Memory B cell (primary cell): Measurements from ENCODE around the gene TRIM24.
"Not testable (repeated sequence)": the region's sequence is repeated elsewhere in the genome, so short reads cannot be mapped to it uniquely, and the experiment has no call there.

Source experiments
- ATAC-seq: fragments of 150-1000 bp; cut with Tn5 transposase; 2 replicates; pipeline ENCODE4 v1.10.0; 2021; ENCODE audit warnings: low read depth, mild to moderate bottlenecking, moderate library complexity
- DNase-seq, 2 donors: peaks; one replicate each; pipeline ENCODE4 v3.0.0; 2022; ENCODE audit warnings: low spot score in 2 of 2
- H3K27ac Mint-ChIP-seq: one replicate; pipeline ENCODE4 v1.8.0; 2022; ENCODE audit warnings: mild to moderate bottlenecking, moderate library complexity, mixed read lengths
- H3K27me3 Mint-ChIP-seq: one replicate; pipeline ENCODE4 v1.8.0; 2022; ENCODE audit warnings: mixed read lengths
- H3K36me3 Mint-ChIP-seq: one replicate; pipeline ENCODE4 v1.8.0; 2022; ENCODE audit warnings: mild to moderate bottlenecking, mixed read lengths
- H3K4me1 Mint-ChIP-seq: one replicate; pipeline ENCODE4 v1.8.0; 2022; ENCODE audit warnings: mixed read lengths
- H3K4me3 Mint-ChIP-seq: one replicate; pipeline ENCODE4 v1.8.0; 2022; ENCODE audit warnings: mild to moderate bottlenecking, moderate library complexity, mixed read lengths
- H3K9me3 Mint-ChIP-seq: one replicate; pipeline ENCODE4 v1.8.0; 2022; ENCODE audit warnings: mixed read lengths

Gene TRIM24

GRCh38 chr7:138442822-138443221 is 17.2 kb upstream of the TRIM24 start:
- ATAC-seq, result no peak
- no peak overlapping the region for H3K4me3 Mint-ChIP-seq
- peaks cover 2% of the 10 kb centered on the region for H3K27me3 Mint-ChIP-seq
- no peaks in the 10 kb centered on the region for H3K4me1 Mint-ChIP-seq
- DNase-seq, result no peak
- H3K36me3 Mint-ChIP-seq, result no peaks in the 10 kb centered on the region
- no peaks in the 10 kb centered on the region for H3K9me3 Mint-ChIP-seq
- H3K27ac Mint-ChIP-seq, result no peak overlapping the region

GRCh38 chr7:138449580-138449979 is 10.5 kb upstream of the TRIM24 start:
- Mint-ChIP-seq H3K4me1 (no peaks in the 10 kb centered on the region), H3K4me3 (no peak overlapping the region), H3K27me3 (peaks cover 4% of the 10 kb centered on the region), H3K36me3 (no peaks in the 10 kb centered on the region), H3K9me3 (no peaks in the 10 kb centered on the region), H3K27ac (no peak overlapping the region)
- ATAC-seq, result no peak
- no peak for DNase-seq

GRCh38 chr7:138455609-138456008 is 4.5 kb upstream of the TRIM24 start:
- DNase-seq, result no peak
- H3K27me3 Mint-ChIP-seq, result peaks cover 4% of the 10 kb centered on the region
- H3K4me1 Mint-ChIP-seq, result peaks cover 3% of the 10 kb centered on the region
- no peak overlapping the region for H3K27ac Mint-ChIP-seq
- ATAC-seq, result no peak
- H3K9me3 Mint-ChIP-seq, result peaks cover 4% of the 10 kb centered on the region
- H3K4me3 Mint-ChIP-seq, result no peak overlapping the region
- no peaks in the 10 kb centered on the region for H3K36me3 Mint-ChIP-seq

GRCh38 chr7:138456220-138456619 is 3.8 kb upstream of the TRIM24 start:
- peaks cover 4% of the 10 kb centered on the region for H3K27me3 Mint-ChIP-seq
- no peaks in the 10 kb centered on the region for H3K36me3 Mint-ChIP-seq
- no peak overlapping the region for H3K4me3 Mint-ChIP-seq
- H3K4me1 Mint-ChIP-seq, result peaks cover 5% of the 10 kb centered on the region
- no peak overlapping the region for H3K27ac Mint-ChIP-seq
- H3K9me3 Mint-ChIP-seq, result peaks cover 4% of the 10 kb centered on the region
- no peak for DNase-seq
- no peak for ATAC-seq

GRCh38 chr7:138458576-138459412 is 1.3 kb upstream of the TRIM24 start:
- ATAC-seq (no peak), DNase-seq (no peak)
- no peak overlapping the region for H3K4me3 Mint-ChIP-seq
- peaks cover 2% of the 10 kb centered on the region for H3K27me3 Mint-ChIP-seq
- H3K9me3 Mint-ChIP-seq, result peaks cover 4% of the 10 kb centered on the region
- no peak overlapping the region for H3K27ac Mint-ChIP-seq
- H3K4me1 Mint-ChIP-seq, result peaks cover 10% of the 10 kb centered on the region
- no peaks in the 10 kb centered on the region for H3K36me3 Mint-ChIP-seq

- H3K9me3 Mint-ChIP-seq, result peaks cover 4% of the 10 kb centered on the region
- H3K27me3 Mint-ChIP-seq, result peaks cover 2% of the 10 kb centered on the region
- peak overlapping the region; percentile 3 for H3K27ac Mint-ChIP-seq
- H3K4me3 Mint-ChIP-seq, result peak overlapping the region; percentile 85
- peak; percentile 79 for ATAC-seq
- peaks cover 12% of the 10 kb centered on the region for H3K4me1 Mint-ChIP-seq
- DNase-seq, result peak; percentile 94 to 98
- no peaks in the 10 kb centered on the region for H3K36me3 Mint-ChIP-seq
These were observed 465 bp upstream of the TRIM24 start for GRCh38 chr7:138459413-138460175.

GRCh38 chr7:138460649-138461607 is 869 bp downstream of the TRIM24 start:
- DNase-seq (peak; percentile 41 to 68), ATAC-seq (peak; percentile 16)
- Mint-ChIP-seq H3K27me3 (peaks cover 2% of the 10 kb centered on the region), H3K4me3 (peak overlapping the region; percentile 85), H3K4me1 (peaks cover 12% of the 10 kb centered on the region), H3K27ac (peak overlapping the region; percentile 81), H3K36me3 (no peaks in the 10 kb centered on the region), H3K9me3 (peaks cover 4% of the 10 kb centered on the region)

GRCh38 chr7:138463291-138463618 is 3.2 kb downstream of the TRIM24 start:
- not testable (repeated sequence) for H3K4me3 Mint-ChIP-seq, ATAC-seq, H3K27me3 Mint-ChIP-seq, DNase-seq, H3K9me3 Mint-ChIP-seq, H3K27ac Mint-ChIP-seq, H3K36me3 Mint-ChIP-seq
- peaks cover 12% of the 10 kb centered on the region for H3K4me1 Mint-ChIP-seq

GRCh38 chr7:138465046-138465445 is 5.0 kb downstream of the TRIM24 start:
- Mint-ChIP-seq H3K9me3 (no peaks in the 10 kb centered on the region), H3K27me3 (no peaks in the 10 kb centered on the region)
- ATAC-seq, result no peak

GRCh38 chr7:138466069-138466756 is 6.2 kb downstream of the TRIM24 start:
- H3K4me1 Mint-ChIP-seq, result peaks cover 12% of the 10 kb centered on the region

More at GRCh38 chr7:138465046-138465445, 5.0 kb downstream of the TRIM24 start:
- Mint-ChIP-seq H3K4me1 (peaks cover 13% of the 10 kb centered on the region), H3K27ac (no peak overlapping the region), H3K4me3 (no peak overlapping the region), H3K36me3 (no peaks in the 10 kb centered on the region)
- no peak for DNase-seq

GRCh38 chr7:138468244-138469123 is 8.4 kb downstream of the TRIM24 start:
- ATAC-seq (no peak), DNase-seq (no peak)
- Mint-ChIP-seq H3K4me3 (no peak overlapping the region), H3K4me1 (peaks cover 10% of the 10 kb centered on the region), H3K9me3 (no peaks in the 10 kb centered on the region), H3K27ac (peak overlapping the region; percentile 22), H3K27me3 (no peaks in the 10 kb centered on the region), H3K36me3 (peaks cover 2% of the 10 kb centered on the region)

More at GRCh38 chr7:138466069-138466756, 6.2 kb downstream of the TRIM24 start:
- DNase-seq, H3K27ac Mint-ChIP-seq, H3K27me3 Mint-ChIP-seq, ATAC-seq, H3K4me3 Mint-ChIP-seq, H3K9me3 Mint-ChIP-seq, H3K36me3 Mint-ChIP-seq: not testable (repeated sequence)

- no peak for ATAC-seq
- no peak for DNase-seq
- Mint-ChIP-seq H3K4me3 (no peak overlapping the region), H3K36me3 (peaks cover 2% of the 10 kb centered on the region), H3K9me3 (no peaks in the 10 kb centered on the region), H3K27me3 (no peaks in the 10 kb centered on the region), H3K4me1 (peaks cover 15% of the 10 kb centered on the region), H3K27ac (no peak overlapping the region)
These were observed 10.5 kb downstream of the TRIM24 start for GRCh38 chr7:138470391-138471157.
